Stimulated activated CD4-positive, alpha-beta T cell treated with anti-CD3 and anti-CD28 coated beads, TNF-alpha, amount 100 ng/mL, for 24 hours (primary cell): ENCODE measurements around the gene FFAR2.
A peak's percentile ranks its signal among the peaks of the same experiment; 100 is the strongest.
"Not testable (repeated sequence)": the region's sequence is repeated elsewhere in the genome, so short reads cannot be mapped to it uniquely, and the experiment has no call there.

Experiments used
- DNase-seq, 3 experiments: peaks; one replicate each; pipeline ENCODE4 v3.0.0-alpha.2; 2020; ENCODE audit warnings: low read depth in 3 of 3

The FFAR2 gene

DNA sequence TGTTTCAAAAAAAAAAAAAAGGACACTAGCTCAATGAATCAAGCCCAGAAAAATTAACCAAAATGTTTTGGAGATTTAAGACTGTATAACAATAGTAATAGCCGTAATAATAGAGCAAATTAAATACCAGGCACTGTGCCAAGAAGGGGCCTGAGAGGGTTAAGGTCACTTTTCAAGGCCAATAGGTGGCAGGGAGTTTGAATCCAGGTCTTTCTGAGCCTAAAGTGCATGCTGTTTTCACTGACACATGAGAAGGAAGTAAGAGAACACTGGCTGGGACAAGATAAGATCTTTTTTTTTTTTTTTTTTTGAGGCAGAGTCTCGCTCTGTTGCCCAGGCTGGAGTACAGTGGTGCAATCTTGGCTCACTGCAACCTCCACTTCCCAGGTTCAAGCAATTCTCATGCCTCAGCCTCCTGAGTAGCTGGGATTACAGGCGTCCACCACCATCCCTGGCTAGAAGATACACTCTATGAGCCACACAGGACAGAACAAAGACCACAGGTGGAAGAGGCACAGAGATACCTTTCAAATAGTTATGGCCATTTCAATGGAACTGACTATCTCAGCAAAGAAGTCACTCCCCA, 7.7 kb downstream of the FFAR2 start:
- no peak for DNase-seq

GRCh38 chr19:35457173-35457572, 9.1 kb downstream of the FFAR2 start:
- DNase-seq = no peak

DNA sequence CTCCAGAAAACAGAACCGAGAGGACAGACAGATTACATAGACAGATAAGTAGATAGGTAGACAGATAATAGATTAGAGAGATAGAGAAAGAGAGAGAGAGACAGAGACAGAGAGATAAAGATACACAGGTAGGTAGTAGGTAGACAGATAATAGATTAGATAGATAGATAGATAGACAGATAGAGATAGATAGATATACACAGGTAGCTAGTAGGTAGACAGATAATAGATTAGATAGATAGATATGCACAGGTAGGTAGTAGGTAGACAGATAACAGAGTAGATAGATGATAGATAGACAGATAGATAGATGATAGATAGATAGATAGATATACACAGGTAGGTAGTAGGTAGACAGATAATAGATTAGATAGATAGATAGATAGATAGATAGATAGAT, 10.1 kb downstream of the FFAR2 start:
- DNase-seq = no peak

GRCh38 chr19:35458731-35459391, 10.8 kb downstream of the FFAR2 start:
- no peak for DNase-seq

DNA sequence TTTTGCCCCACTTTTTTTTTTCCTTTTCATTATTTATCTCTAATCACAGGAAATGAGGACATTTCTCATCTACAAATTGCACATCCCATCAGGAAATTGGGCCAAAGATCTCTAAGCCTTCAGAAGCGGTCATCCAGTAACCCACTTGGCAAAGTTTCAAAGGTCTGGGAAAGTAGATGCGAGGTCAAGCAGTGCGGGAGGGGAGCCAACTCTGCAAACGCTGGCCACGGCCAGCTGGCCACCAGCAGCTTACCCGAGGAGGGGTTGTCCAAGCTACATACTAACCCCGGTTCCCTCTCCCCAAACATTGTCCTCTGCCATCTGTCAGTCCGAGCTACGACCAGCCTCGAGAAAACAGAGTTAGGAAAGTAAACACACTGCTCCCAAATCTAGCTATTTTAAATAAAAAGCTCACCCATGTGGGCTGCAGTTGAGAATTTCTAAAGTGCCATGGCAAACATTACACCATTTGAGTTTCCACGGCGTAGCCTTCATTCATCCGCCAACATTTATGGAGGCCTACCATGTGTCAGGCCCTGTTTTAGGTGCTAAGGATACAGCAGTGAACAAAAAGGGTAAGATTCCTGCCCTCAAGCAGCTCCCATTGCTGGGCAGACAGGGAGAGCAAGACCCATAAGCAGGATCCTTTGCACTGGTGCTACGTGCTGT, 11.5 kb downstream of the FFAR2 start:
- DNase-seq = no peak

- no peak for DNase-seq
Measured at GRCh38 chr19:35460608-35461007, 12.6 kb downstream of the FFAR2 start.

- DNase-seq = no peak
Measured at GRCh38 chr19:35461060-35461459, 13.0 kb downstream of the FFAR2 start.

- not testable (repeated sequence) for DNase-seq
Measured at GRCh38 chr19:35461788-35462187, 13.7 kb downstream of the FFAR2 start.

- no peak for DNase-seq
Measured at GRCh38 chr19:35462476-35462953, 14.5 kb downstream of the FFAR2 start.

DNA sequence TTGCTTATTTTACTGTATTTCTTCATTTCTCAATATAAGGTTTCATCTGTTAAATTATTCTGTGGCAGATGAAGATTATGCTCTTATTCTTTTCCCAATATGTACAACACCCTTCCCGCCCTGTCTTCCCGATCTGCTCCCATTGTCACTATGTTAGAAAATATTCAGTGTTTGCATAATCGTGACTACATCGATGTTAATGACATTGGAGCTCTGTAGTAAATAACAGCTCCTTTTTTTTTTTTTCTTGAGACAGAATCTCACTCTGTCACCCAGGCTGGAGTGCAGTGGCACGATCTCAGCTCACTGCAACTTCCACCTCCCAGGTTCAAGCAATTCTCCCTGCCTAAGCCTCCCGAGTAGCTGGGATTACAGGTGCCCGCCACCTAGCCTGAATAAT, 14.9 kb downstream of the FFAR2 start:
- DNase-seq = not testable (repeated sequence)

DNA sequence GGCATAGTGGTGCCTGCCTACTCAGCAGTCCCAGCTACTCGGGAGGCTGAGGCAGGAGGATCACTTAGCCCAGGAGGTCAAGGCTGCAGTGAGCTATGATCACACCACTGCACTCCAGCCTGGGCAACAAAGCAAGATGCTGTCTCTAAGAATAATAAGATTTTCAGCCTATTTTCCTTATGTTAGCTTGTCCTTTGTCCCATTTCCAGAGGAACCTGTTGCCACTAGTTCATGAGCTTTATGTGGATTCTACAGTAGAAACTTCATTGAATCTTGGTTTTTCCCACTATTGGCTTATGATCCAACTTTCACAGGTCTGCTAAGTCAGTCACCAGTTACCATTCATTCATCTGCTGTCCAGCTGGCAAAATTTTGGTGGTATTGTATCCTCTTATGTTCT, 18.2 kb downstream of the FFAR2 start:
- no peak for DNase-seq

DNA sequence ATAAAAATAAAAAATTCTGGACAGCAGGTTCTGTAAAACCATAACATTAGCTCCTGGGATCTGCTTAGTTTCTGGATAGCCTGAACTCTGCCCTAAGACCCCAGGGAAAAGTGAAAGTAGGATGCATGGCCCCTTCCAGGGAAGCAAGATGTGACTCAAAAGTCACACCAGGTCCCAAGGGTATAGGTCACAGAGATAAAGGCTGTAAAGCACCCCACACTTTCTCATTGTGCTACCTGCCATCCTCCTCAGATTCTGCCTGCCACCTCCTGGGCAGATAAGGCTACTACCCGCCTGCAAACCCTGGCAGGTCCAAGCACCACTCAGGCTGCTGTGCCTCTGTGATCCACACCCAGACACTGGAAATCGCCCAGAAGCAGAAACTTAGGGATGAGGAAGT, 20.6 kb downstream of the FFAR2 start:
- DNase-seq = peak in 2 of 3 experiments; percentile 11 to 52

DNA sequence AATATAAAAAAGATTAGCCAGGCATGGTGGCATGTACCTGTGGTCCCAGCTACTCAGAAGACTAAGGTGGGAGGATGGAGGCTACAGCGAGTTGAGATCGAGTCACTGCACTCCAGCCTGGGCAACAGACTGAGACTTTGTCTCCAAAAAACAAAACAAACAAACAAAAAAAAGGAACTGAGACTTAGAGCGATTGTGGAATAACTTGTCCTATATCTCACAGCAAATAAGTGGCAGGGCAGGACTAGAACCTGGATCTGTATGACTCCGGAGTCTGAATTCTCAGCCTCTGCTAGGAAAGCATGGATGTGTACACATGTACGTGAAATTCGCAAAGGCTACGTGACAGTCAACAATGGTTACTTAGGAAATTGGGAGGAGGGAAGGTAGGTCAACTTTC, 22.1 kb downstream of the FFAR2 start:
- DNase-seq = no peak

- not testable (repeated sequence) for DNase-seq
Measured at GRCh38 chr19:35471075-35471474, 23.0 kb downstream of the FFAR2 start.

DNA sequence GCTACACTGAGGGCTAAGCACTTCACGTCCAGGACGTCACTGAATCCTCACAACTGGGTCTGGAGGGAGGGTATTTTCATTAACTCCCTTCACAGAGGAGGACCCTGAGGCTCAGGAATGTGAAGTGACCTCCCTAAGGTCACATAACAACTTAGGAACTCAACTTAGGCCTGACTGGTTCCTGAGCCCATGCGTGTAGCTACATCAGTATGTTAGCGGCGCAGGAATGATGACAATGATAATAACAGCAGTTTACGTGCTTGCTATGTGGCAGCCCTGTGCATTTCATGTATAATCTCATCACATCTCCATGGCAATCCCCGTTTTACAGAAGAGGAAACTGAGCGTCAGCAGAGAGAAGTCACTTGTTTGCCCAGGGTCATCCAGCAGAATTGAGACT, 23.9 kb downstream of the FFAR2 start:
- DNase-seq = no peak

DNA sequence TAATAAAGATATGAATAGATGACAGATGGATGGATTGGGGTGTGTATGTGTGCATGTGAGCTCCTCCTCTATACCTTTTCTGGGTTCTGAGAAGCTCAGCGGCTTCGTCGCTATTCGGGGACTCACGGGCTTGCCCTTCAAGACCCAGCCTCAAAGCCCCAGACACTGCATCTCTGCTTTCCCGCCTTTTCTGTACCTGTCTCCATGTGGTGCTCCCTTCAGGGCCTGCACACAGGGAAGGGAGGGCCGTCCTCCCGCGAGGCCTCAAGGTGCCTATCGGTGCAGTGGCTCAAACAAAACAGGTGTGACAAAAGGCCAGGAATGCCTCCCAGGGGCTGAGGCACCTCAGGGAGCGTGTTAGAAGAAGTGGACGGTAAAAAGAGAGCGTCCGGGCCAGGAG, 26.0 kb downstream of the FFAR2 start:
- no peak for DNase-seq

GRCh38 chr19:35474594-35474993, 26.5 kb downstream of the FFAR2 start:
- not testable (repeated sequence) for DNase-seq

GRCh38 chr19:35476149-35476548, 28.1 kb downstream of the FFAR2 start:
- no peak for DNase-seq

GRCh38 chr19:35478794-35479677, 31.0 kb downstream of the FFAR2 start:
- no peak for DNase-seq

DNA sequence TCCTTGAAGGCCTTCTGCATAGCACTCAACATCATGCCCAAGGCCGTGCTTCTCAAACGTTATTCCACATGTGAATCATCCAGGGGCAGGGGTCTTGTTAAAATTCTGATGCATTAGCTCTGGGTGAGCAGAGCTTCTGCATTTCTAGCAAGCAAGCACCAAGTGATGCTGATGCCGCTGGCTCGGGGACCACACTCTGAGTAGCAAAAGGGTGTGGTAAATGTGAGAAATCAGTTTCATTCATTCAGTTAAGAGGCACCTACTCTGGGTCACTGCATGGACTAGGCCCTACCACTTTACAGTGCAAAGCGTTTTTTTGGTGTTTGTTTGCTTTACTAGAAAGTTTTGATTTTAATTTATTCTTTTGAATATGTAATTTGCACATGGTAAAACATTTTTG, 35.0 kb downstream of the FFAR2 start:
- DNase-seq = no peak

DNA sequence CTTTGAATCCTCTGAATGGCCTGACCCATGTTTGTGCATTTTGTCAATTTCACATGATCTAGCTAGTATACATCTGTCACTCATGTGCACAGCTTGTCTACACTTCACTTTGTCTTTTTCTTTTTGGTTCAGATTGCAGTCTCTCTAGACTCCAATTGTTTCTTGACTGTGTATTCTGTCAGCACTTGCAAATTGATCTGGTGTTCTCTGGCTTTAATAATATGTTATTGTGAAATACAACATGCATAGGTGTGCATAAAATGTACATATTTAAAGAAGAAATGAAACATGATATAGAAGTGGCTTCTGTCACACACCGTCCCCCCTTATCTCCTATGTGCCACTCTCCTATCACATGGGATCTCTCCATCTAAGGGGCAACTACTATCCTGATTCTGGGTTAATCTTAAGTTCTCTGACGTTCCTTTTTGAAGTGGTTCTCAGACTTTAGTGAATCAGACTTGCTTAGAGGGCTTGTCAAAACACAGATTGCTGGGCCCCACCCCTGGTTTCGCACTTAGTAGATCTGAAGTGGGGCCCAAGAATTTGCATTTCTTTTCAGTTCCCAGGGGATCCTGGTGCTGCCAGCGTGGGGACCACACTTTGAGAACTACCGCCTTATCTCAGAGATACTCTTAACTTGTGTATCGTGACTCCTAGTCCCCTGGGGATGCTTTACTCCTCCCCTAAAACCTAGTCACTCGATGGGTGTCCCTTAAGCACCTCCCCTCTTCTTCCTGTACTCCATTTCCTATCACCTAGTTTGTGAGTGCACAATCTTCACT, 36.4 kb downstream of the FFAR2 start:
- DNase-seq = no peak
